NCI-H524 treated with DMSO at 0.1 percent for 48 hours (cell line): ENCODE measurements around the gene CHSY1.
A peak's percentile ranks its signal among the peaks of the same experiment; 100 is the strongest.
"Not testable (repeated sequence)": the region's sequence is repeated elsewhere in the genome, so short reads cannot be mapped to it uniquely, and the experiment has no call there.

Source experiments
- DNase-seq: peaks from one replicate; lab custom pipeline; 2025; lab: John Stamatoyannopoulos, UW

Gene CHSY1

DNA sequence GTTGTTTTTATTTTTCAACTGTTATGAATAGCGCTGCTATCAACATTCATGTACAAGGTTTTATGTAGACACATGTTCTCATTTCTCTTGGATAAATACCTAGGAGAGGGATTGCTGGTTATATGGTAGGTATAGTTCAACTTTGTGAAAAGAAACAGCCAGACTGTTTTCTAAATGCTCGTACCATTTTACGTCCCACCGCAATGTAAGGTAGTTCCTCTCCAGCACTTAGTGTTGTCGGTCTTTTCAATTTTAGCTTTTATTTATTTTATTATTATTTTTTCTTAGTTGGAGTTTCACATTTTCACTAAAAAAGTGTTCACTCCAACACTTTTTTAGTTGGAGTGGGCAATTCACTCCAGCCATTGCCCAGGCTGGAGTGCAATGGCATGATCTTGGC is 117.1 kb downstream of the CHSY1 start:
- DNase-seq = no peak

DNA sequence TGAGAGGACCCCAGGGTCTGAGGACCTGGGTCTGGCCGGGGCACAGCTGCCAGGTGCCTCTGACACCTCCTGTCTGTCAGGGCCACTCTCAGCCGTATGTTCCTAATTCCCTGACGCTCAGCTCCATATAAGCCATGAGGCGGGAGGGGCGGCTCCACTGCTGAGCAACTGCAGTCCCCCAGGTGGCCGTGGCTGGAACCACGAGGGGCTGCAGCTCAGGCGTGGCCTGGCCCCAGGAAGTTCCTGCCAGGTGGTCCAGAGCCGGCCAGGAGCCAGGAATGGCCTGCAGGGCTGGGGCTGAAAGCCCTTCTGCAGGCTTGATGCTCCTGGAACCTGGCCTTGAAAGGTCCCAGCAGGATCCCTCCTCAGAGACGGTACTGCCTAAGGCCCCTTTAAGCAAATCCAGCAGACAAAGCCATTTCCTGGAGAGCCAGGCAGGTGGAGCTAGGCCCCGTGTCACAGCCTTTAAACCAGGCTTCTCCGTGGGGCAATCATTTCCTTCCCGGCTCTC is 118.0 kb downstream of the CHSY1 start:
- peak; percentile 57 for DNase-seq

DNA sequence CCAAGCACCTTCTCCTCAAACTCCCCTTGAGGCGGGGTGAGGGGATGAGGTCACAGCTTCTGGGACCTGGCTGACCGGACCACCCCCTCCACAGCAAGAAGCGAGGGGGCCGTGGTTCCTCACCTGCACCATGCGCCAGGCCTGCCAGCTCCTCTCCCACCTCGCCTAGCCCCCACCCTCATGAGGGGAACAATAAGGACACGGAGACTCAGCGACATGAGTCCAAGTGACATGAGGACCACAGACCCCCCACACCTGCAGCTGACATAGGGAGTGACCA is 118.7 kb downstream of the CHSY1 start:
- DNase-seq = no peak

DNA sequence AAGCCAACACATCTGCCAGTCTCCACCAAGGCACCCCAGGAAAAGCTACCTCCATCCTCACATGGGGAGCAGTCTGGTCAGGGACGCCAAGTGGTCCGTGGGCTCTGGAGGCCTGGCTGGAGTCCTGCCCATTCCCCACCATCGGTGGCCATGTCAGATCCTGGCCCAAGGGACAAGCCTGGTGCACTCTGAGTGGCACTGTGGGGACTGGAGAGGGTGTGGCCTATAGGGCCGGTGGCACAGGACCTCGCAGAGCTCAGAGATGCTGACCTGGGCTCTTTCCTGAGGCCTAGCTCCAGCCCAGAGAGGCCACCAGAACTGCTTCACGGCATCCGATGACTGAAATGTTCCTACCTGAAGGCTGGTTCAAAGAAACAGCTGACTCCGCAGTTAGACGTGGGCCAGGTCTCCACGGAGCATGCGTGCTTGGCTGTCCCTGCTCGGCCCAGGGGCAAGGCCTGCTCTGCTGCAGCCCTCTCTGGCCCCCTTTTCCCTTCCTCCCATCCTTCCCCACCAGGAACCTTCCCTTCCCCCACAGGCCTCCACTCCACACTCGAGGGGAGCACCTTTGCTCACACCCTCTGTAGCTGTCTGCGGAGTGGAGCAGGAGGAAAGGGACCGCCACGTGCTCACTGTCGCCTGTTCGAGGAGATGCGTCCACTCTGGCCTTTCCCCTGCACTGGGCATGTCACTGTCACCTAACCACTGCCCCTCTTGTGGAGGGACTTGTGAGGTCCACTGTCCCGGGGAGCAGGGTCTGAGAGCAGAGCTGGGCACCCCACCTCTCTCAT is 119.3 kb downstream of the CHSY1 start:
- no peak for DNase-seq

DNA sequence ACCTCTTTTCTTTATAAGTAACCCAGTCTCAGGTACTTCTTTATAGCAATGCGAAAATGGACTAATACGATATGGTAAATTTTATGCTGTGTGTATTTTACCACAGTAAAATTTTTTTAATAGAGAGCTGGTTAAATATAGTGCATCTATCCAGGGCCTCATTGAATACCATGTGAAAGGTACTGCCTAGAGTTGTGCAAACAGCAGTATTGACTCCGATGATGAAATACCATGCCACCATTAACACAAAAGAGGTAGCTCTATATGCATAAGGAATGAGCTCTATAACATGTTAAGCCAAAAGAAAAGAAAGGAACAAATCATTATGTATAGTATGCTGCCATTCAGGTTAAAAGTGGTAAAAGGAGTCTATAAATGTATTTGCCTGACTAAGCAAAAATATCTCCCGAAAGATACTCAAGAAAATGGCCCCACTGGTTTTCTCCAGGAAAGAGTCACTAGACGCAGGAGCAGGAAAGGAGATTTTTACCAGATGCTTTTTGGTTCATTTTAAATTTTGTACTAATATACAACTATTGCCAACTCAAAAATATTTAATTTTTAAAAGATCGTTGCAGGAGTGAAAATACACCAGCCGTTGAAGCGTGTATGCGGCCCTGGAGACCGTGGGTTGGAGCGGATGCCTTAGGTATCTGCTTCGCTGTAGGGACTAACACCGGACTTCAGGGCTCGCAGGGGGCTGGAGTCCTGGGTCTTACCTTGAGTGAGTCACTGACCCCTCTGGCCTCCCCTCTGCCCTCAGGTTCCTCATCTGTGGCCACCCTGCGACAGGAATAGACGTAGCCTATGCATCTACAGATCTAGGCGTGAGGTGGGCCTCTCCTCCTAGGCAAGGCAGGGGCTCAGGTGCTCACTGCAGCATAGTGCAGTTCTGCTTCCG is 120.1 kb downstream of the CHSY1 start:
- no peak for DNase-seq

DNA sequence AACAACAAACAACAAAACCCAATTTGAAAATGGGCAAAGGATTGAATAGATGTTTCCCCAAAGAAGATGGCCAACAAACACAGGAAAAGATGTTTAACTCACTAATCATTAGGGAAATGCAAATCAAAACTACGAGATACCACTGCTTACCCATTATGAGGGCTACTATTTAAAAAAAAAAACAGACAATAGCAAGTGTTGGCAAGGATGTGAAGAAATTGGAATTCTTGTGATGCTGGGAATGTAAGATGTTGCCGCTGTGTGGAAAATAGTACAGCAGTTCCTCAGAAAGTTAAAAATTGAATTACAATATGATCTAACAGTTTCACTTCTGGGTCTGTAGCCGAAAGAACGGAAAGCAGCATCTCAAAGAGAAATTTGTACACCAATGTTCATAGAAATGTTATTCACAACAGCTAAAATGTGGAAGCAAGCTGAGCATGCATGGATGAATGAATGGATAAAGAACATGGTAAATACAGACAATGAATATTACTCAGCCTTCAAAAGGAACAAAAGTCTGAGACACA is 121.9 kb downstream of the CHSY1 start:
- DNase-seq = no peak

DNA sequence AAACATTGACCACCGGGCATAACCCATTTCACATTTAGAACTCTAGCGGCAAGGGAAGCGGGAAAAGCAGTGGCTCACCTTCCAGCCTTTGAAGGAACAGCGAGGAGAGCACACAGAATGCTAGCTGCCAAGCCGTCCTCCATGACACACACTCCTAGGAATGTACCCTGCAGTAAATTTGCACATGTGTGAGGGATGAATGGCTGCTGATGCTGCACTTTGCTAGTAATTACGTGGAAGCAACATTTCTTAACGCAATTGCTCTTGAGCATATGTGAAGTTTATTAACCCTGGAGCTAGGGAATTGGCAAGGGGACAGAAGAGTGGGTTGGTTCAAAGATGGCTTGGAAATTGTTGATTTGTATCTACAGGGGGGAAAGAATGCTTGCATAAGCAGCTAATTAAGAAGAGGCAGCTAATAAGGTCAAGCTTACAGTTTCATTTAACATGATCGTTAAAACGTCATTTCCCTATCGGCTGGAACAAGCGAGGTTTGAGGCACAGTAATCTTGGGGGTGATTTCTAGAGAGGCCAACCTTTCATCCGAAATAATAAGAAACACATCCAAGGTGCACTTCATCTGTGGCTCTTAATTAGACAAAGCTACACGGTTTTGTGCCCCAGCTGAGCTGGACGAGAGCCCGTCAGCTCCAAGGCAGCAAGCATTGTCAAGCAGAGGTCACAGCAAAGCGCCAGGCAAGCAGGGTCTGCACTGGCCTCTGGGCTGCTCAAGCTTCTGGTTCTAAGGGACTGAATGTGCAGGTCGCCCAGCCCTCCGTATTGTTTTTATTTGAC is 123.4 kb downstream of the CHSY1 start:
- DNase-seq = no peak

DNA sequence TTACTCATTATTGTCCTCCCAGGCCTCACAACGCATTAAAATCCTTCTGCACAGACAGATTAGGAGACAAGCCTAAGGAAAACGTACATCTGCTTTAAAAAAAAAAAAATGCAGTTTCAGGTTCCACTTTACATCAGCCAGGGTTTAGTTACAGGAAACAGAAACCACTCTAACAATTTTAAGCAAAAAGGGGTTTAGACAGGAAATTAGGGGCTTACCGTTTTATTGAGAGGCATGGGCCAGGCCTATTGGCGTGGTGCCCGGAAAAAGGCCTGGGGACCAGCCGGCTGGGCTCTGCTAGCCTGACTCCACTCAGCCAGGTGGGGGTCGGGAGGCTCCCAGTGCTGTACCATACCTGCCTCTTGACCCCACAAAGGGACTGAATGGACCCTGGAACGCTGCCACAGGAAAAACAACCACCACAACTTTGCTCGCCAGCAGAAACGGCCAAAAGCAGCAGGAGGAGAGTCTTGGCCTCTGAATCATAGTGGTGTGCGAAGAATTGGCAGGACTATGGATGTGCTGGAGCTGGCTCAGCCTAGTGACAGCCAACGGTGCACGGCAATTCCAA is 124.3 kb downstream of the CHSY1 start:
- peak; percentile 97 for DNase-seq

DNA sequence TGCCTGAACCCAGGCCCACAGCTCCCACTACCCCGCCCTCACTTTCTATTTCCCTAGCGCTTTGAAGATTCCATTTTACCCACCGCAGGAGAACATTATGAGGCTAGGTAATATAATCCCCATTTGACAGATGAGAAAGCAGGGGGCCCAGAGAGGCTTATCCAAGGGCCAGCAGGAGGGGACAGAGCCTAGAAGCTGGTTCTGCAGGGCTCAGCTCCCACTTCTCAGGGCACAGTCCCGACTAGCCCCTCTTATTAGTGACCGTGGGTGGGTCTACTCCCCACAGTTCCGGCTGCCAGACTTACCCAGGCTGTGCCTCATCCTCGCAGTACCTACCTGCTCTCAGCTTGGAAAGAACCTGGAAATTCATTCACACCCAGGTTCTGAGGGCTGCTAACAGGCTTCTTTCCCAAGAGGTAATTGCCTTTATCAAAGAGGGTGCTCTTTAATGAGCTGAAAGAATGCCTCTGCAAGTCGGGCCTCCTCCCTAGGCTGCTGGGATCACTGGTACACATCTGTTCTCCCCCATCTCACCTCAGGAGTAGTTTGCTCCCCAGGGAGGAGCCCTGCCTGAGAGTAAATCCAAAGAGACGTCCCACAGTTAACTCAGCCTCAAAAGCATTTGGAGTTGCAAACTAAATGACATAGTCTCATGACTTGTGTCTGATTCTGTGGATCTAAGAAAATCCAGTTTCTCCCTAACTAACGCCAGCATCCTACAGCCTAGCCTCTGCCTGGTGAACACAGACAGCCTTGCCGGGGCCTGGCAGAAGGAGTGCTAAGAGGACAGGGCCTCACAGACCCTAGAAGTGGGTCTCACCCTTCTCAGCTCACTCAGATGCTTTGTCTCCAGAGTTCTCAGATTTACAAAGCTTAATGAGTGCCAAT is 125.0 kb downstream of the CHSY1 start:
- peak; percentile 80 for DNase-seq

DNA sequence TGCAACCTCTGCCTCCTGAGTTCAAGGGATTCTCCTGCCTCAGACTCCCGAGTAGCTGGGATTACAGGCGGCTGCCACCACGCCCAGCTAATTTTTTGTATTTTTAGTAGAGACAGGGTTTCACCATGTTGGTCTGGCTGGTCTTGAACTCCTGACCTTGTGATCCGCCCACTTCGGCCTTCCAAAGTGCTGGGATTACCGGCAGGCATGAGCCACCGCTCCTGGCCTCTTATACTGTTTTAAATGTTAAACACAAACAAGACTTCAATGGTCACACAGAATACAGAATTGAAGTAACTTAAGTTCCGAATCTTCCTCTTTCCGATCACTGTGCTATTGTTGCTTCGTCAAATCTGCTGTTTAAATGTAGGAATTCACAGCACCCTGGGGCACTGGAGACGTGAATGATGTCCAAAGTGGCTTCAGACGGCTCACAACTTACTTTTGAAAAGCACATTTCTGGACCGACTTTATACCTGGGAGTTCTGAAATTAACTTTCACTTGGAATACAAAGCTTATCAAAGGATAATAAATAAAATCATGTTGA is 125.9 kb downstream of the CHSY1 start:
- not testable (repeated sequence) for DNase-seq
